ENCODE data around the gene TRAK1.

The TRAK1 gene

DNA sequence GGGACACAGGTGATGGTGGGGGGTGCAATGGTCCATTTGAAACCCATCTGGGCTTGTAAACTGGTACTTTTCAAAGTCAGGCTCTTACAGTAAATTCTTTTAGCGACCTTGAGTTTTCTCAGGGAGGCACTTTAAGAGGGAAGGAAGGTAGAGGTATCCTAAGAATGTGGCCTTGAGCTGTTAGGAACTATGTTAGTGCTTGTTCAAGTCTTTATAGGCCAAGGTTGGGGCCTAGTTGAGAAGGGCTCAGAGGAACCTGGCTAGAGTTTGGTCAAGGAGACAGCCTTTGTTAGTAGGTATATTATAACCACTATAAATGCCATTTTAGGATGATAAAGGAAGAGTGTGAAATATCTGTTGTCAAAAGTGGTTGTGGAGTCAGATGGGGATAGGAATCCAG is 184.1 kb downstream of the TRAK1 start:
- no peak for DNase-seq (ENCODE audit: low read depth in 2 of 2)

All from fibroblast of skin of left biceps (primary cell).